Calu3 (cell line): ENCODE results near the gene CPA4. TPM values are rescaled to one million over a fixed set of nuclear protein-coding genes. Genes with fewer than 3 reads are reported as not detected.
A peak's percentile ranks its signal among the peaks of the same experiment; 100 is the strongest.

ENCODE experiments used
- BruUV-seq: library from RNA; stranded (reverse); fragments of 400-500 nt; replicated peaks from 2 replicates; lab custom pipeline; 2021; lab: Mats Ljungman, UMichigan
- CTCF ChIA-PET: fragments of 300-600 bp; sonication (Branson Sonifier 250); formaldehyde crosslinking; loops from one replicate; lab custom pipeline; 2022; ENCODE audit warnings: antibody characterized with exemption; lab: Charles Lee
- DNase-seq: peaks from one replicate; pipeline ENCODE4 v3.0.0; 2022
- H3K27ac Mint-ChIP-seq: one replicate; pipeline ENCODE4 v1.8.0; 2022; ENCODE audit warnings: mixed read lengths; ENCODE audit not compliant: unreplicated experiment
- H3K27me3 Mint-ChIP-seq: one replicate; pipeline ENCODE4 v1.8.0; 2022; ENCODE audit warnings: mixed read lengths; ENCODE audit not compliant: unreplicated experiment
- H3K36me3 Mint-ChIP-seq: one replicate; pipeline ENCODE4 v1.8.0; 2022; ENCODE audit warnings: mild to moderate bottlenecking, moderate library complexity, mixed read lengths; ENCODE audit not compliant: insufficient read depth, unreplicated experiment
- H3K4me1 Mint-ChIP-seq: one replicate; pipeline ENCODE4 v1.8.0; 2022; ENCODE audit warnings: mild to moderate bottlenecking, low read depth, mixed read lengths; ENCODE audit not compliant: unreplicated experiment
- H3K4me3 Mint-ChIP-seq: one replicate; pipeline ENCODE4 v1.8.0; 2022; ENCODE audit warnings: mild to moderate bottlenecking, low read depth, moderate library complexity, mixed read lengths; ENCODE audit not compliant: unreplicated experiment
- H3K9me3 Mint-ChIP-seq: one replicate; pipeline ENCODE4 v1.8.0; 2022; ENCODE audit warnings: low read depth, mixed read lengths; ENCODE audit not compliant: unreplicated experiment
- CTCF ChIP-seq: fragments of 200-600 bp; IDR thresholded peaks from one replicate; pipeline ENCODE4 v1.8.0; 2022; ENCODE audit warnings: antibody characterized with exemption; ENCODE audit not compliant: unreplicated experiment
- intact Hi-C: fragments of 100-400 bp; cut with micrococcal nuclease; formaldehyde crosslinking; loops from one replicate; pipeline ENCODE4 v1.10.0; 2022; ENCODE audit not compliant: unreplicated experiment
- total RNA-seq: library from RNA; stranded (reverse); gene quantifications from 2 replicates; pipeline ENCODE4 v1.2.3, GENCODE V29; 2022

CPA4 gene
- total RNA-seq, 1 experiment from 2014 or later = not detected

GRCh38 chr7:130351791-130352090, 58.8 kb downstream of the CPA4 start:
- intact Hi-C loops = no loop called here
- no peak overlapping the region for H3K27ac Mint-ChIP-seq

GRCh38 chr7:130352194-130353074, 59.5 kb downstream of the CPA4 start:
- H3K4me1 Mint-ChIP-seq = peaks cover 49% of the 10 kb centered on the region

More at GRCh38 chr7:130351791-130352090, 58.8 kb downstream of the CPA4 start:
- no peak for DNase-seq
- no peak for TF ChIP-seq CTCF
- no peaks in the 10 kb centered on the region for H3K9me3 Mint-ChIP-seq
- peaks cover 22% of the 10 kb centered on the region for H3K27me3 Mint-ChIP-seq
- no TSS peak for BruUV-seq
- H3K4me1 Mint-ChIP-seq = peaks cover 42% of the 10 kb centered on the region
- CTCF ChIA-PET = no interaction called here
- H3K36me3 Mint-ChIP-seq = peaks cover under 1% of the 10 kb centered on the region
- H3K4me3 Mint-ChIP-seq = no peak overlapping the region

GRCh38 chr7:130353196-130353595, 60.2 kb downstream of the CPA4 start:
- H3K27ac Mint-ChIP-seq = peak overlapping the region; percentile 5
- peaks cover 22% of the 10 kb centered on the region for H3K27me3 Mint-ChIP-seq
- DNase-seq = no peak
- peaks cover 51% of the 10 kb centered on the region for H3K4me1 Mint-ChIP-seq
- H3K4me3 Mint-ChIP-seq = no peak overlapping the region
- TF ChIP-seq CTCF = no peak
- H3K9me3 Mint-ChIP-seq = no peaks in the 10 kb centered on the region
- CTCF ChIA-PET = no interaction called here
- peaks cover 6% of the 10 kb centered on the region for H3K36me3 Mint-ChIP-seq
- intact Hi-C loops = no loop called here
- no TSS peak for BruUV-seq

More at GRCh38 chr7:130352194-130353074, 59.5 kb downstream of the CPA4 start:
- Mint-ChIP-seq H3K27ac (peak overlapping the region; percentile 5), H3K36me3 (peaks cover 6% of the 10 kb centered on the region), H3K4me3 (peak overlapping the region; percentile 20), H3K27me3 (peaks cover 22% of the 10 kb centered on the region), H3K9me3 (no peaks in the 10 kb centered on the region)
- TF ChIP-seq CTCF = no peak
- BruUV-seq = no TSS peak
- intact Hi-C loops = no loop called here
- CTCF ChIA-PET = interaction anchor here (0.7 kb wide), 1 partner anchor 16 kb away, joined by 6 read pairs; no protein-coding TSS in a partner anchor
- DNase-seq = no peak

- peaks cover 8% of the 10 kb centered on the region for H3K27me3 Mint-ChIP-seq
- peaks cover 51% of the 10 kb centered on the region for H3K4me1 Mint-ChIP-seq
- intact Hi-C loops = no loop called here
- H3K9me3 Mint-ChIP-seq = peaks cover 7% of the 10 kb centered on the region
- peak overlapping the region; percentile 43 for H3K27ac Mint-ChIP-seq
- no peak for TF ChIP-seq CTCF
- H3K4me3 Mint-ChIP-seq = no peak overlapping the region
- BruUV-seq = no TSS peak
- peak; percentile 76 for DNase-seq
- peaks cover 6% of the 10 kb centered on the region for H3K36me3 Mint-ChIP-seq
- CTCF ChIA-PET = interaction anchor here (0.6 kb wide), 1 partner anchor 885 kb away, joined by 4 read pairs; no protein-coding TSS in a partner anchor
These were observed 63.3 kb downstream of the CPA4 start for GRCh38 chr7:130356121-130356875.
